Stomach (tissue), 4 donors: Measurements from ENCODE around the gene HSDL2.

Experiments used
- CTCF ChIP-seq, 7 experiments: fragments of 450-650 bp in 4 of 7; fragments of 200-600 bp in 3 of 7; sonication (generic) in 3 of 7; IDR thresholded peaks; one replicate each; pipeline ENCODE4 v1.5.1; 2016 to 2019; ENCODE audit warnings: antibody characterized with exemption in 7 of 7, control low read depth in 2 of 7, mild to moderate bottlenecking in 1 of 7
- POLR2A ChIP-seq, 4 donors: fragments of 450-650 bp; IDR thresholded peaks; one replicate each; pipeline ENCODE4 v1.6.1; 2016; ENCODE audit warnings: antibody characterized with exemption in 4 of 4, control low read depth in 2 of 4, mild to moderate bottlenecking in 1 of 4, moderate library complexity in 1 of 4

- no peak for TF ChIP-seq CTCF (IDR thresholded peaks at IDR 0.05)
- no peak for TF ChIP-seq POLR2A (IDR thresholded peaks at IDR 0.05)
Observed at GRCh38 chr9:112502175-112502946, 122.5 kb downstream of the HSDL2 start.
